WI38 (cell line): ENCODE measurements around the gene PACRGL.
A peak's percentile ranks its signal among the peaks of the same experiment; 100 is the strongest.

Source experiments
- H3K4me3 ChIP-seq: 2 replicates; pipeline ENCODE4 v1.5.1; 2011; ENCODE audit warnings: low read depth, mild to moderate bottlenecking, control low read depth, low read length
- TF ChIP-seq, protein P1 (sequence below): IDR thresholded peaks from 2 replicates; pipeline ENCODE4 v1.5.1; 2012; ENCODE audit warnings: low read depth, mild to moderate bottlenecking, control low read depth, low read length

PACRGL gene

GRCh38 chr4:20700007-20700761, at the start of gene PACRGL:
Gene PACRGL (plus strand): TSS chr4:20700458. CDS start chr4:20704482, 4,024 bp downstream.
- TF ChIP-seq, protein P1, sequence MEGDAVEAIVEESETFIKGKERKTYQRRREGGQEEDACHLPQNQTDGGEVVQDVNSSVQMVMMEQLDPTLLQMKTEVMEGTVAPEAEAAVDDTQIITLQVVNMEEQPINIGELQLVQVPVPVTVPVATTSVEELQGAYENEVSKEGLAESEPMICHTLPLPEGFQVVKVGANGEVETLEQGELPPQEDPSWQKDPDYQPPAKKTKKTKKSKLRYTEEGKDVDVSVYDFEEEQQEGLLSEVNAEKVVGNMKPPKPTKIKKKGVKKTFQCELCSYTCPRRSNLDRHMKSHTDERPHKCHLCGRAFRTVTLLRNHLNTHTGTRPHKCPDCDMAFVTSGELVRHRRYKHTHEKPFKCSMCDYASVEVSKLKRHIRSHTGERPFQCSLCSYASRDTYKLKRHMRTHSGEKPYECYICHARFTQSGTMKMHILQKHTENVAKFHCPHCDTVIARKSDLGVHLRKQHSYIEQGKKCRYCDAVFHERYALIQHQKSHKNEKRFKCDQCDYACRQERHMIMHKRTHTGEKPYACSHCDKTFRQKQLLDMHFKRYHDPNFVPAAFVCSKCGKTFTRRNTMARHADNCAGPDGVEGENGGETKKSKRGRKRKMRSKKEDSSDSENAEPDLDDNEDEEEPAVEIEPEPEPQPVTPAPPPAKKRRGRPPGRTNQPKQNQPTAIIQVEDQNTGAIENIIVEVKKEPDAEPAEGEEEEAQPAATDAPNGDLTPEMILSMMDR = no peak
- H3K4me3 ChIP-seq = peak within 1 kb of the TSS; percentile 90

- H3K4me3 ChIP-seq = no peak overlapping the region
- TF ChIP-seq, protein P1 = no peak
Observed at GRCh38 chr4:20652226-20652885, 47.9 kb upstream of the PACRGL start.

DNA sequence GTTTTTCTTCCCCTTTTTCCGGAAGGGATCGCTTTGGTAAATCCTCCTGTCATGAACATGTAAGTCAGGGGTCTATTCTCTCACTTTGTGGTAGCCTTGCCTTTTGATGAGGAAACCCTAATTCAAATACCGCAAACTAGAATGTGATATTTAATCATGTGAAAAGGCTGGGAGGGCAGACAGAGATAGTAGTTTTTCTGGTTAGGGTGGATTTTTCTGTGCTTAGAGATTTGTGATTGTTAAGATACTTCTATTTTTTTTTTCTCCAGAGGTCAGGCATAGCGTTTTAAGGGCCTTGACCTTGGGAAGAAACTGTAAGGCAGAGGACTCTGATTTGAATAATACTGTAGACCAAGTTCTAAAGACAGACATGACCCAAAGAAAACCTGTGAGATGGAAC, 41.8 kb upstream of the PACRGL start:
- TF ChIP-seq, protein P1 = no peak
- H3K4me3 ChIP-seq = no peak overlapping the region

GRCh38 chr4:20662851-20663250, 37.4 kb upstream of the PACRGL start:
- no peak overlapping the region for H3K4me3 ChIP-seq
- TF ChIP-seq, protein P1 = no peak

- H3K4me3 ChIP-seq = no peak overlapping the region
Observed at GRCh38 chr4:20666012-20666860, 34.0 kb upstream of the PACRGL start.

DNA sequence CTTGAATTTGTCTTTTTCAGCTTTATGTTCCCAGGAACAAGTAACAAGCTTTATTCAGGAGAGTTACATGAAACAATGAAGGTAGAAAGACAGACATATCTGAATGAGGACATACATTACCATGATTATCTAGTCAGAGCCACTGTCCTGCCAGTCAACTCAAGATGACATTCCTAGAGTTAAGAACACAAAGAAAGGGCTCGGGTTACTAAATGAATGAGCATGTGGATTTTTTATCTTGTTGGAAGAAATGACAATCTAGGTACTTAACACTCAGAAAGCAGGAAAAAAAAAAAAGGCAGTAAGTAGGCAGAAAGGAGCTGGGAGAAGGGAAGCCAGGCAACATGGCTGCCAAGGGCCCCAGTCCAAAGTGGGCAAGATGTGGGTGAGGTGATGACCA, 28.0 kb upstream of the PACRGL start:
- TF ChIP-seq, protein P1 = no peak

More at GRCh38 chr4:20666012-20666860, 34.0 kb upstream of the PACRGL start:
- TF ChIP-seq, protein P1 = no peak

DNA sequence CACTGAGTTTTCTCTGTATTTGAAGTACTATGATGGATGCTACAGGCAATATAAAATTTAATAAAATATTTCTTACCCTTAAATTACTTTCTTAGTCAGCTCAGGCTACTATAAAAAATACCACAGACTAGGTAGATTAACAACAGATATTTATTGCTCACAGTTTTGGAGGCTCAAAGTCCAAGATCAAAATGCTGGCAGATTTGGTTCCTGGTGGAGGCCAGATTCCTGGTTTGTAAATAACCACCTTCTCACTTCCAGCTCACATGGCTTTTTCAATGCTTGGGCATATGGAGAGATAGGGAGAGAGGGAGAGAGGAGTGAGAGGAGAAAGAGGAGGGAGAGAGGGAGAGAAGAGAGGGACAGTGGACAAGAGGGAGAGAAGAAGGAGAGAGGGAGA, 24.5 kb upstream of the PACRGL start:
- no peak overlapping the region for H3K4me3 ChIP-seq

More for the DNA sequence above, 28.0 kb upstream of the PACRGL start:
- H3K4me3 ChIP-seq = no peak overlapping the region

More for the DNA sequence above, 24.5 kb upstream of the PACRGL start:
- TF ChIP-seq, protein P1 = no peak
